Tibial artery (tissue), 4 donors: ENCODE measurements around the gene SLC25A25.
"Not testable (repeated sequence)": the region's sequence is repeated elsewhere in the genome, so short reads cannot be mapped to it uniquely, and the experiment has no call there.

Experiments used
- DNase-seq, 2 donors: peaks; one replicate each; pipeline ENCODE4 v3.0.0-alpha.2; 2019
- H3K27ac ChIP-seq, 2 donors: fragments of 200-600 bp; sonication (generic) in 1 of 2; 1 replicate in 1 of 2; 2 replicates in 1 of 2; pipeline ENCODE4 v1.5.1; 2018 to 2019; ENCODE audit warnings: mild to moderate bottlenecking in 1 of 2
- H3K27me3 ChIP-seq, 2 donors: fragments of 200-600 bp; sonication (generic) in 1 of 2; one replicate each; pipeline versions ENCODE4 v1.5.1 to v1.6.0; 2016 to 2019
- H3K36me3 ChIP-seq, 3 donors: fragments of 200-600 bp; sonication (generic) in 2 of 3; one replicate each; pipeline ENCODE4 v1.5.1; 2016 to 2019; ENCODE audit warnings: mild to moderate bottlenecking in 2 of 3
- H3K4me1 ChIP-seq, 4 donors: fragments of 200-600 bp; sonication (generic) in 2 of 4; 1 replicate in 3 of 4; 2 replicates in 1 of 4; pipeline ENCODE4 v1.5.1; 2016 to 2019
- H3K4me3 ChIP-seq, 2 donors: fragments of 200-600 bp; sonication (generic) in 1 of 2; 1 replicate in 1 of 2; 2 replicates in 1 of 2; pipeline ENCODE4 v1.5.1; 2018 to 2019; ENCODE audit warnings: mild to moderate bottlenecking in 2 of 2
- H3K9me3 ChIP-seq, 3 donors: fragments of 200-600 bp; sonication (generic) in 1 of 3; one replicate each; pipeline ENCODE4 v1.5.1; 2016 to 2019
- intact Hi-C: fragments of 100-400 bp; cut with DNase I; formaldehyde crosslinking; loops from one replicate; pipeline ENCODE4 v1.15.0; 2023; ENCODE audit warnings: low total_unique reads
- TF ChIP-seq, protein P1 (sequence below), 2 experiments: fragments of 200-600 bp in 1 of 2; fragments of 450-650 bp in 1 of 2; IDR thresholded peaks; one replicate each; pipeline ENCODE4 v1.5.1; 2017 to 2019; ENCODE audit warnings: antibody characterized with exemption in 2 of 2, mild to moderate bottlenecking in 1 of 2, moderate library complexity in 1 of 2

Gene SLC25A25

DNA sequence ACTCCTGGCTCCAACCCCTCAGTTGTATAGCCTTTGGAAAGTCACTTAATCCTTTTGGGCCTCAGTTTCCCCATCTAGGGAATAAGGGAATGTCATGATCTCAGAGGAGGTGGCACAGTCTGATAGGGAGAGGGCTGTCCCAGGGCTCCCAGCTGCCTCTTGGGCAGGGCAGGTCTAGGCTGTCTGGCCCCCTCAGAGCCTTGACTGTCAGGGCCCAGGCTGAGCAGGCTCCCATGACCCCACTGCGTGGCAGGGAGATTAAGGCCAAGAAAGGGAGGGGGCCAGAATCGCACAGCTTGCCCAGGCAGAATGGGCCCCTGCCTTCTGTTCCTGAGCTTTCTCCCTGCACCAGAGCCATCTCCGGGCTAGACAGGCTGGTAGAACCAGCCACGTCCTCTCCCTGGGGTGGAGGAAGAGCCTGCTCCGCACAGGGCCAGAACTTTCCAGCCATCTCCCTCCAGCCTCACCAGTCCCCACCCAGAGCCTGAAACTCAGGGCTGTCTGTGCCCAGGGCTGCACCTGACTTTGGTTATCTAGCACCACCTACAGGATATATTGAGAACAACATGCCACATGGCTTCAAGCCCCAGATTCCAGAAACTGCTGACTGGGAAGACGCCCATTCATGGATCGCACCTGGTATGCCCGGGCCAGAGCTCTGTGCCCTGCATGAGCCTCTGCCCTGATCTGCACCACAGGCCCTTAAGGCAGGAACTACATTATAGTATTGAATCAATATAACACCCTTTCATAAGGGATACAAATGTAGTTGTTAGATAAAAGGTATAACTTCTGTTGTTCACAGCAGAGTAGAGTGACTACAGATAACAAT, 33.0 kb upstream of the SLC25A25 start:
- intact Hi-C loops, result no loop called here
- H3K9me3 ChIP-seq, result no peaks in the 10 kb centered on the region

DNA sequence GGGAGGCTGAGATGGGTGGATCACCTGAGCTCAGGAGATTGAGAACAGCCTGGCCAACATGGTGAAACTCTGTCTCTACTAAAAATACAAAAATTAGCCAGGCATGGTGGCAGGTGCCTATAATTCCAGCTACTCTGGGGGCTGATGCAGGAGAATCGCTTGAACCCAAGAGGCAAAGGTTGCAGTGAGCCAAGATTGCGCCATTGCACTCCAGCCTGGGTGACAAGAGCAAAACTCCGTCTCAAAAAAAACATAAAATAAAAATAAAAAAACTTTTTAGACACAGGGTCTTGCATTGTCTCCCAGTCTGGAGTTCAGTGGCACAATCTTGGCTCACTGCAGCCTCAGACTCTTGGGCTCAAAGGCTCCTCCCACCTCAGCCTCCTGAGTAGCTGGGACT, 31.5 kb upstream of the SLC25A25 start:
- H3K9me3 ChIP-seq, H3K36me3 ChIP-seq, H3K27me3 ChIP-seq, intact Hi-C loops, H3K4me3 ChIP-seq, H3K27ac ChIP-seq, DNase-seq, H3K4me1 ChIP-seq: not testable (repeated sequence)

More for the DNA sequence above, 33.0 kb upstream of the SLC25A25 start:
- Histone ChIP-seq H3K27me3 (no peaks in the 10 kb centered on the region), H3K27ac (no peak overlapping the region), H3K36me3 (no peaks in the 10 kb centered on the region), H3K4me1 (peaks cover 0 to 6% (median 0%) of the 10 kb centered on the region in 4 donors), H3K4me3 (no peak overlapping the region)
- TF ChIP-seq, protein P1, sequence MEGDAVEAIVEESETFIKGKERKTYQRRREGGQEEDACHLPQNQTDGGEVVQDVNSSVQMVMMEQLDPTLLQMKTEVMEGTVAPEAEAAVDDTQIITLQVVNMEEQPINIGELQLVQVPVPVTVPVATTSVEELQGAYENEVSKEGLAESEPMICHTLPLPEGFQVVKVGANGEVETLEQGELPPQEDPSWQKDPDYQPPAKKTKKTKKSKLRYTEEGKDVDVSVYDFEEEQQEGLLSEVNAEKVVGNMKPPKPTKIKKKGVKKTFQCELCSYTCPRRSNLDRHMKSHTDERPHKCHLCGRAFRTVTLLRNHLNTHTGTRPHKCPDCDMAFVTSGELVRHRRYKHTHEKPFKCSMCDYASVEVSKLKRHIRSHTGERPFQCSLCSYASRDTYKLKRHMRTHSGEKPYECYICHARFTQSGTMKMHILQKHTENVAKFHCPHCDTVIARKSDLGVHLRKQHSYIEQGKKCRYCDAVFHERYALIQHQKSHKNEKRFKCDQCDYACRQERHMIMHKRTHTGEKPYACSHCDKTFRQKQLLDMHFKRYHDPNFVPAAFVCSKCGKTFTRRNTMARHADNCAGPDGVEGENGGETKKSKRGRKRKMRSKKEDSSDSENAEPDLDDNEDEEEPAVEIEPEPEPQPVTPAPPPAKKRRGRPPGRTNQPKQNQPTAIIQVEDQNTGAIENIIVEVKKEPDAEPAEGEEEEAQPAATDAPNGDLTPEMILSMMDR (IDR thresholded peaks at IDR 0.05), result peak; percentile 76 to 88
- DNase-seq, result peak; percentile 45 to 78

DNA sequence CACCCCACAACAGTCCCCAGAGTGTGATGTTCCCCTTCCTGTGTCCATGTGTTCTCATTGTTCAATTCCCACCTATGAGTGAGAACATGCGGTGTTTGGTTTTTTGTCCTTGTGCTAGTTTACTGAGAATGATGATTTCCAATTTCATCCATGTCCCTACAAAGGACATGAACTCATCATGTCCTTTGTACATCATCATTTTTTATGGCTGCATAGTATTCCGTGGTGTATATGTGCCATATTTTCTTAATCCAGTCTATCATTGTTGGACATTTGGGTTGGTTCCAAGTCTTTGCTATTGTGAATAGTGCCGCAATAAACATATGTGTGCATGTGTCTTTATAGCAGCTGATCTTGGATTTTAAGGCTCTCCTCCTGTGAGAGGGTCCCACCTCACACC, 27.2 kb upstream of the SLC25A25 start:
- H3K4me3 ChIP-seq, H3K27me3 ChIP-seq, H3K27ac ChIP-seq, H3K36me3 ChIP-seq, H3K9me3 ChIP-seq, intact Hi-C loops, DNase-seq, H3K4me1 ChIP-seq: not testable (repeated sequence)

DNA sequence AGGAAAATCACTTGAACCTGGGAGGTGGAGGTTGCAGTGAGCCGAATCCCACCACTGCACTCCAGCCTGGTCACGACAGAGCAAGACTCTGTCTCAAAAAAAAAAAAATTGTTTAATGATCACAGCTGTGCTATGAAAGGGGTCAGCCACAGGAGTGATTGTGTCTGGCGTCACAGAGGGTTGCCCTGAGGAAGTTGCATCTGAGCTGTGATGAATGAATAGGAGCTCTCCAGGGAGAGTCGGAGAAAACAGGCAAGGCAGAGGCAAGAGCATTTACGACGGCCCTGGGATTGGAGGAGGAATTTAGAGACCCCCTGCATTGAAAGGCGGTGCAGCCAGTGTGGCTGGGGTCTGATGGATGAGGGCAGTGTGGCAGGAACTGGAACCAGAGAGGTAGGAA, 26.0 kb upstream of the SLC25A25 start:
- Histone ChIP-seq H3K9me3 (no peaks in the 10 kb centered on the region), H3K27ac (no peak overlapping the region), H3K4me3 (no peak overlapping the region), H3K27me3 (no peaks in the 10 kb centered on the region), H3K4me1 (no peaks in the 10 kb centered on the region), H3K36me3 (no peaks in the 10 kb centered on the region)
- intact Hi-C loops, result no loop called here
- DNase-seq, result no peak
- TF ChIP-seq, protein P1 (IDR thresholded peaks at IDR 0.05), result no peak

DNA sequence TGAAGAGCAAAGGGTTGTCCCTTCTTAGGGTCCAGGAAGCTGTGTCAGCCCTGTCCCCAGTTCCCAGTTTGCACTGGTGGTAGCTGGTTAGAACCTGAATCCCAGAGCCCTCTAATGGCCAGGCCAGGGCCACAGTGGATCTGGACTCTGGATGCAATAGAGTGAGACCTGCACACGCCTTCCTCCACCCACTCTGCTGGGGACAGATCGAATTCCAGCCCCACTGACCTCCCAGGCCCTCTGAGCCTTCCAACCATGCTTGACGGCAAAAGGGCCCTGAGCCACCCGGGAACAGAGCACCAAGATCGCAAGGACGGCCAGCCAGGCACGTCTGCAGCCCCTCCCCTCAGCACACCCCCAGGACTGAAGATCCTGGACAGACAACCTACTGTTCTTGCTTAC, 24.6 kb upstream of the SLC25A25 start:
- H3K4me1 ChIP-seq, result no peaks in the 10 kb centered on the region
- H3K9me3 ChIP-seq, result no peaks in the 10 kb centered on the region
- no peak for DNase-seq
- no peaks in the 10 kb centered on the region for H3K27me3 ChIP-seq
- H3K36me3 ChIP-seq, result no peaks in the 10 kb centered on the region
- TF ChIP-seq, protein P1 (IDR thresholded peaks at IDR 0.05), result no peak
- H3K4me3 ChIP-seq, result no peak overlapping the region
- intact Hi-C loops, result no loop called here
- H3K27ac ChIP-seq, result no peak overlapping the region

DNA sequence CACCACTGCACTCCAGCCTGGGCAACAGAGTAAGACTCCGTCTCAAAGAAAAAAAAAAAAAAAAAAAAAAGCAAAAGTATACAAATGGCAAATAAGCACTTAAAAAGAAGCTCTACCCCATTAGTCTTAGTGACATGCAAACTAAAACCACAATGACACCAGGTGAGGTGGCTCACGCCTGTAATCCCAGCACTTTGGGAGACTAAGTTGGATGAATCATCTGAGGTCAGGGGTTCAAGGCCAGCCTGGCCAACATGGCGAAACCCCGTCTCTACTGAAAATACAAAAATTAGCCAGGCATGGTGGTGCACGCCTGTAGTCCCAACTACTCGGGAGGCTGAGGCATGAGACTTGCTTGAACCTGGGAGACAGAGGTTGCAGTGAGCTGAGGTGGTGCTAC, 22.6 kb upstream of the SLC25A25 start:
- H3K4me3 ChIP-seq, H3K27ac ChIP-seq, H3K4me1 ChIP-seq, intact Hi-C loops, H3K27me3 ChIP-seq, DNase-seq, H3K36me3 ChIP-seq, H3K9me3 ChIP-seq: not testable (repeated sequence)

DNA sequence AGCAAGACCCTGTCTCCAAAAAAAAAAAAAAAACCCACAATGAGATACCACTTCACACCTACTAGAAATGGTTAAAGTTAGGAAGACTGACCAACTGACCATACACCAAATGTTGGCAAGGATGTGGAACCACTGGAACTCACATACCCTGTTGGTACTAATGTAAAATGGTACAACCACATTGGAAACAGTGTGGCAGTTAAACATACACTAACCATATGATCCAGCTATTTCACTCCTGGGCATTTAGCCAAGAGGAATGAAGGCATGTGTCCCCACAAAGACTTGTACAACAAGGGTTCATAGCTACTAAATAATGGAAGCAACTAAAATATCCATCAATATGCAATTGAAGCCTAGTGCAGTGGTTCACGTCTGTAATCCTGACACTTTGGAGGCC, 22.2 kb upstream of the SLC25A25 start:
- intact Hi-C loops, result no loop called here
- TF ChIP-seq, protein P1 (IDR thresholded peaks at IDR 0.05), result no peak
- Histone ChIP-seq H3K27ac (no peak overlapping the region), H3K4me1 (no peaks in the 10 kb centered on the region), H3K36me3 (no peaks in the 10 kb centered on the region), H3K4me3 (no peak overlapping the region), H3K9me3 (no peaks in the 10 kb centered on the region), H3K27me3 (no peaks in the 10 kb centered on the region)
- no peak for DNase-seq
